Endometrium (tissue), 2 donors: ENCODE results near the gene PFN3.
"Not testable (repeated sequence)": the region's sequence is repeated elsewhere in the genome, so short reads cannot be mapped to it uniquely, and the experiment has no call there.

Experiments
- FAIRE-seq: peaks from 2 replicates; lab custom pipeline; 2012; peaks lifted over from hg19 to GRCh38; lab: Jason Lieb, UNC
- donor health status: control.
- donor health status: control.

PFN3 gene

DNA sequence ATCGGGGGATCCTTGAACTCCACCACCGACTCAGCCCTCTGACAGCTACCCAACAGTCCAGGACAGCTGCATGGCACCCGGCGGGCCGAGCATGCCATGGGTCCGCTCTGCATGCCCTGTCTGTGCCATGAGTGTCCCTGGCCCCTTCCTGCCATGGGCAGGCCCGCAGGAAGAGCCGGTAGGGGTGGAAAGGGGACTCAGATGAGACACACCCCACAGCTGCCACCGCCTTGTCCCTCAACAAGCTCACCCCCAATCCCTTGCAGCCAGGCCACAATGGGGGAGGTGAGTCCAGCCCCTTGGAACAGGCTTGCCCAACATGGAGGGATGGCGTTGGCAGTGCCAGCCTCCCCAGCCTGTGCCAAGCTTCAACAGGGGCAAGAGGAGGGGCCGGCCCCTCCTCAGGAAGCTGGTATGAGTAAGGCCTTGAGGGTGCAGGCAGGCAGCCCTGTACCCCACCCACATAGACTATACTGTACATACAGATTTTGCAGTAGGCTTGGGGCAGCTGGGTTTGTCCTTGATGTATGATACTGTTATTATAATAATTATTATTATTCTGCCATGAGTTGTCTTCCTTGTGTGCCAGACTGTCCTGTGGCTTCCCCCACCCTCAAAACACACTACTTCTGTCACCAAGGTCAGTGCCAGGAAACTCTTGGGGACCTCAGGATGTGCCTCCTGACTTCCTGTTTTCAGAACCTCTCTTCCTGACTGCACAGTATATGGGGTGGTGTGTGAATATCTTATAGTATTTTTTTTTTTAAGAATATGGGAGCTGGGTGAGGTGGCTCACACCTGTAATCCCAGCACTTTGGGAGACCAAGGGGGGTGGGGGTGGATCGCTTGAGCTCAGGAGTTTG is 28.2 kb downstream of the PFN3 start:
- FAIRE-seq, result no peak

- no peak for FAIRE-seq
Measured at GRCh38 chr5:177371120-177372033, 29.1 kb downstream of the PFN3 start.

- no peak for FAIRE-seq
Measured at GRCh38 chr5:177370488-177371119, 29.9 kb downstream of the PFN3 start.

DNA sequence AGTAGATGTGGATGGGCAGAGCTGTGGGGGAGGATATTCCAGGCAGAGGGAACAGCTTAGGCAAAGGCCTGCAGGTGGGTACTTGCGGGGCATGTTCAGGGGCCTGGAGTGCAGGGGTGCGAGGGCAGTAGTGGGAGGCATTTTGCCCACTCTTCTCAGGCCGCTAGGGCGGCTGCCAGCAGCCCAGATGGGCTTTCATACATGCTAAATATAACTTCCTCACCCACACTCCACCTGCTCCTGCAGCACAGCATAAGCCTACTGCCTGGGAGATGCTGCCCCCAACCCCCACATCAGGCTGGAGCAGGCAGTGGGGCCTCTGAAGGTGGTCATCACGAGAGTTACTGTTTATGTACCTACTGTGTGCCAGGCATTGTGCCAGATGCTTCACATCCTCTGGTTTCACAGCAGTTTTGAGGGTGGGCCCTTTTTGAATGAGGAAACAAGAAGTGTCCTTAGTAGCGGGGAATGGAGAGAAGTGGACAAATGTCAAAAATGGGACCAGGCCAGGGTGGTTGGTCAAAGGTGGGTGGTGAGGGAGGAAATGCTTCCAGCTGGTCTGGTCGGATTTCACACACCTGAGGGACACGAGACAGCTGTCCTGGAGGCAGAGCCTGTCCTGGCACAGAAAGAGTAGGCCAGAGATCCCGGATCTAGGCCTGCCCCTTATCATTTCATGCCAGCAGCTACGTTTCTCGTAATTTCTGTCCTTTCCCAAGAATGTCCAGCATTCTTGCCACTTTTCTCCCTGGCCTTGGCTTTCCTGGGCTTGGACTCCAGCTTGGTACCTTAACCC is 30.6 kb downstream of the PFN3 start:
- FAIRE-seq, result no peak

DNA sequence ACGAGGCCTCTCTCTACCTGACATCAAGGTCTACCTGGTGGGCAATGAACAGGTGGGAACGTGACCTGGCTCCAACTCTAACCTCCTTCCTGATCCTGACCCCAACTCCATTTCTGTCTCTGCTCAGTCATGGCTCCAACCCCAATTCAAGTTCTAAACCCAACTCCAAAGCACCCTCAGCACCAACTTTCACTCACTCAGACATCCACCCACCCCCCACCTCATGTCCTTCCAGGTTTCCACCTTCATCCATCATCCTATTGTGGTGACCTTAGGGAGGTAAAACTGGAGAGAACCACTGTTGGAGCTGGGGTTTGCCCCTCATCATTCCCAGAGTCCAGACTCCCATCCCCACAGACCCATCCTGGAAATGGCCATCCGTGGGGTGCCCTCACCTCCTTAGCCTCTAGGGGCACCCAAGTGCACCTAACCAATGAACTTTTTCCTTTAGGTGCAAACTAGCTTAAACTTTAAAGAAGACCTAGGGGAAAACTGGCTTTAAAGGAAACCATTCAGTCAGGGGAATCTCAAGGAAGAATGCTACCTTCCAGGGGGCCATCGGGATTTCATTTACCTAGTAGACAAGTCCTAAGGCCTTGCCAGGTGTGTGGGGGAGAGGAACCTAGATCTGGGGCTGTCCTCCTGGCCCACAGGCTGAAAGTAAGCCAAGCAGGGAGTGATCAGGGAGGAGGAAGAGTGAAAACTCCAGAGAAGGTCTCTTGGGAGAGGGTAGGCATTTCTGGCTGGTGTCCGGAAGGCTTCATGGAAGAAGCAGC is 31.4 kb downstream of the PFN3 start:
- FAIRE-seq, result no peak

GRCh38 chr5:177367981-177368868 is 32.2 kb downstream of the PFN3 start:
- FAIRE-seq, result no peak

DNA sequence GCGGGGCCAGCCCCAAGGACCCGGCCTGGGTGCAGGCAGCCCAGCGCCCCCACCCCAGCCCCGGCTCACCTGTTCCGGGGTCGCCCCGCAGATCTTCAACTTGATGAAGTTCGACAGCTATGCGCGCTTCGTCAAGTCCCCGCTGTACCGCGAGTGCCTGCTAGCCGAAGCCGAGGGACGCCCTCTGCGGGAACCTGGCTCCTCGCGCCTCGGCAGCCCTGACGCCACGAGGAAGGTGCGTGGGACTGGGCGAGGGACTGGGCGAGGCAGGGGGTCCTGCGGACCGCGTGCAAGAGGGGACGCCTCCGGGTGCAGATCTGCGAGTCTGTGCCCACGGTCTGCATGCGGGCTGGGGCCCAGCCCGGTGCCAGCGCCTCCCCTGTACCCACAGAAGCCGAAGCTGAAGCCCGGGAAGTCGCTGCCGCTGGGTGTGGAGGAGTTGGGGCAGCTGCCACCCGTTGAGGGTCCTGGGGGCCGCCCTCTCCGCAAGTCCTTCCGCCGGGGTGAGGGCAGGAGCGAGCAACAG is 33.1 kb downstream of the PFN3 start:
- FAIRE-seq, result no peak

DNA sequence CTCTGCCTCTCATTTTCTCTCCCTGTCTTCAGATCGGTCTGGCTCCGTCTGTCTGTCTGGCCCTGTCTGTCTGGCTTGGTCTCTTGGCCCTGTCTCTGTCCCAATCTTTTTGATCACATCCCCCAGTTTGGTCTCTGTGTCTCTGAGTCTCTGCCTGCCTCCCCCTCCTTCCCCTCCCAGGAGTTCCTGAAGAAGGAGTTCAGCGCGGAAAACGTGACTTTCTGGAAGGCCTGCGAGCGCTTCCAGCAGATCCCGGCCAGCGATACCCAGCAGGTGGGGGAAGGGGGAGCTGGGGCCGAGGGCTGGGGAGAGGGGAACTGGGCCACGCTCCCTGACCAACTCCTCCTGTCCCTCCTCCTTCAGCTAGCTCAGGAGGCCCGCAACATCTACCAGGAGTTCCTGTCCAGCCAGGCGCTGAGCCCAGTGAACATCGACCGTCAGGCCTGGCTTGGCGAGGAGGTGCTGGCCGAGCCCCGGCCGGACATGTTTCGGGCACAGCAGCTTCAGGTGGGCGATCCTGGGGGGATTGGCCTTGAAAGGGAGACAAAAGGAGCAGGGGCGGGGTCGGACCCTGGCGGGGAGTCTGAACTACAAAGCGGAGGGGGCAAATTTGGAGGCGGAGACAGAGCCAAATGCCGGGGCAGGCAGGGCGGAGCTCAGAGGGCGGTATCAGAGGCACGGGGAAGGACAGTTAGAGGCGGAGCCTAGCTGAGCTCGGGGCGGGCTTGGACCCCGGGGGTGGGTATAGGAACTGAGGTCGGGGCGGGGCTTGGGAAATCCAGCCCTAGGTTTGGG is 33.7 kb downstream of the PFN3 start:
- no peak for FAIRE-seq

DNA sequence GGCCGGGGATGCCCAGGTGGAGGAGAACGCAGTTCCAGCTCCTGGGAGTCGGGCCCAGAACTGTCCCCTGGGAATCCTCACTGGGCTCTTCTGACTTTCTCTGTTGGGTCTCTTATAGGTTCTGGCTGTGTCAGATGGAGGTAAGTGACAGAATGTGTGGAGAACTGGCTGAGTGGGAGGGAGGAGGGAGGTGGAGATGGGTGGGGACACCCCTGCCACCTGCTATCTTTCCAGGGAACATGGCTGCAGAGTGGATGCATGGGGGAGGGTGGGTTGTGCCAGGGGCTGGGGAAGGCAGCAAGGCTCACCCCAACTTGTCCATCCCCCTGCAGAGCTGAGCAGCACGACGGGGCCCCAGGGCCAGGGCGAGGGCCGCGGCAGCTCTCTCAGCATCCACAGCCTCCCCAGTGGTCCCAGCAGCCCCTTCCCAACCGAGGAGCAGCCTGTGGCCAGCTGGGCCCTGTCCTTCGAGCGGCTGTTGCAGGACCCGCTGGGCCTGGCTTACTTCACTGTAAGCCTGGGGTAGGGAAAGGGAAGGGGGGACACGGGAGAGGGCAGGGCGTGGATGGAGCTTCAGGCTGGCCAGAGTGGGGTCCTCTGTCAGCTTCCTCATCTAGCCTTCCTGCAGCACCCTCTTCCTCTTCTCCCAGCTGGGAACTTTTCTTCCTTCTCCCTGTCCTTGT is 34.5 kb downstream of the PFN3 start:
- FAIRE-seq, result no peak

GRCh38 chr5:177364159-177364962 is 36.1 kb downstream of the PFN3 start:
- no peak for FAIRE-seq

- no peak for FAIRE-seq
Measured at GRCh38 chr5:177363565-177363964, 36.9 kb downstream of the PFN3 start.

DNA sequence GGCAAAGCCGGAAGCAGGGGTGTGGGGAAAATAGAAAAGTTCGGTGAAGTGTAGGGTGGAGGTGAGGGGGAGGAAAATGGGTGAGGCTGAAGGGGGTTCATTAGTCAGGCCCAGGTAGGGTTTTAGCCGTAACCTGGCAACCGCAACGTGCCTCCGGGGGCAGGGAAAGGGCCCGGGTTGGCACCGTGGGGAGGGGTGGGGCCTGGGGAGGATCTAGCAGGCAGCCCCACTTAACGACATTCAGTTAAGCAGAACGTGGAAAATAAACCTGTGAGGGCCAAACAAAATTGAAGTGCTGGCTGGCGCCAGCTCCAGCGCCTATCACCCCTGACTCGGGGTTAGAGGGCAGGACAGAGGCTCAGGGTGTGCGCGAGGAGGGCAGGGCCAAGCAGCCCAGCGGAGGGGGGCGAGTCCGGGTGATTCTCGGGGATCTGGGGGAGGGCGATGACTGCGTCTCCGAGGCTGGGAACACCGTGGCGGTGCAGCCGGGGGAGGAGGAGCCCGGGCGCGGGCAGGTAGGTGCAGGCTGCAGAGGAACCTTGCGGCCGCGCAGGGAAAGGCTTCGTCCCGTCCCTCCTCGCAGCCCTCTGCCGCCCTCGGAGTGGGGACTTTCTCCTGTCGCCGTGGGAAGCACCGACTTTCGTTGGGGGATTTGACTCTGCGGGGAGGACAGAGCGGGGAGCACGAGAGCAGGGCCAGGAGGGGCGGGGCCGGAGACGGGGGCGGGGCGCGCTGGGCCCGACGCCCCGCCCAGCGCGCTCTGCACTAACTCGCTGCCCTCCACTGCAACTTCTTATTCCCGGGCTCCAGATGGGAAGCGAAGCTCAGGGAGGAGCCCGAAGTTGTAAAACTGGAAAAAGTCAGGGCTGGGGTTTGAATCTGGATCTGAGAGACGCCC is 37.6 kb downstream of the PFN3 start:
- FAIRE-seq, result no peak

GRCh38 chr5:177362292-177362609 is 38.2 kb downstream of the PFN3 start:
- FAIRE-seq, result no peak

- no peak for FAIRE-seq
Measured at GRCh38 chr5:177361418-177362291, 38.8 kb downstream of the PFN3 start.

DNA sequence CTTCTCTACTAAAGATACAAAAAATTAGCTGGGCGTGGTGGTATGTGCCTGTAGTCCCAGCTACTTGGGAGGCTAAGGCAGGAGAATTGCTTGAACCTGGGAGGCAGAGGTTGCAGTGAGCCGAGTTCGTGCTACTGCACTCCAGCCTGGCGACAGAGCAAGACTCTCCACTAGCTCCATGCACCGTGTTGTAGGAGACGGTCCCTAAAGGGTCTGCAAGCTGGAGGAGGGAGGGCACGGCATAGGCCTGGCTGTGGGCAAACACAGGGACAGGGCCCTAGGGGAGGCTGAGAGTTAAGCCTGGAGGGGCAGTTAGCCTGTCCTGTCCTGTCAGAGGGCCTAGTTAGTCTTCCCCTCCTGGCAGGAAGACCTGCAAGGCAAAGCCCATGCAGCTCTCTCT is 39.7 kb downstream of the PFN3 start:
- FAIRE-seq, result not testable (repeated sequence)
